MM.1S (cell line): ENCODE results near the gene CD248.

ENCODE experiments used
- CTCF ChIP-seq: fragments of 300-600 bp; sonication (generic); IDR thresholded peaks from 2 replicates; pipeline ENCODE4 v1.5.1; 2016; ENCODE audit warnings: antibody characterized with exemption, low read length, mixed read lengths
- EZH2 ChIP-seq: fragments of 300-600 bp; sonication (generic); optimal IDR thresholded peaks from 2 replicates; pipeline ENCODE3; 2017; ENCODE audit warnings: low read depth, mild to moderate bottlenecking, antibody characterized with exemption, low read length, mixed read lengths
- EZH2phosphoT487 ChIP-seq: fragments of 300-600 bp; sonication (generic); IDR thresholded peaks from 2 replicates; pipeline ENCODE4 v1.6.1; 2018; ENCODE audit warnings: antibody characterized with exemption, low read length

DNA sequence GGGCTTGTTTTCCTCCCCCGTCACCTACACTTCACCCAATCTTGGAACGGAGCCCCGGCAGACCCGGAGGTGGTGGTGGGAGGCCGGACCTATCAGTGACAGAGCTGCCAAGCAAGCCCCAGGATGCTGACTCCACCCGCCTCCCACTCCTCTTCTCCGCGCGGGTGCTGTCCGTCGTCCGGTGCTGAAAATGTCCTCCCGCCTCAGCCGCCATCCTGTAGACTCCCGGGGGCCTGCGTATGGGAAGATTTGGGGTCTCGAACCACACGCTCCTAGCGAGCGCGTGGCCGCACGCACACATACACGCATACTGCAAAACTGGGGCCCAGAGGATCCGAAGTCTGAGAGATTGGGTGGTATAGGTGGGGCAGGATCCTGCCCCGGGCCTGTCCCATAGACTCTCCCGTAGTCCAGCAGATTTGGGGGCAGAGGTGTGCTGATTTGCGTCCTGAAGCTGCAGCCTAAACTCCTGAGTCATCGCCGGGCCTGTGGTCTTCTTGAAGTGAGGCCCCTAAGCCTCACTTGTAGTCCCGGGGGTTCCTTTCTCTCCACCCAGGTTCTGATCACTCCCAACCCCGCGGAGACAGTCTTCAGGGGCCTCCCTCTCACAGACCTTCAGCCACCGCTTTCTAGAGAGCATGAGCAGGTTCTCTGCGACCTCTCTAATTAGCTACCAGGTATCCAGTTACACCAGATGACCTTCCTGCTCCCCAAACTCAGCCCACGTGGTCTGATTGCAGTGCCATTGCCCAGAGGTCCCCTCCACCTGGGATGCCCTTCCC lies 27.1 kb downstream of the CD248 start:
- no peak for TF ChIP-seq CTCF
- TF ChIP-seq EZH2 = no peak
- TF ChIP-seq EZH2phosphoT487 = no peak
